GM23248 (cell line): Measurements from ENCODE around the gene ERBB3. TPM values are rescaled to one million over a fixed set of nuclear protein-coding genes. Genes with fewer than 3 reads are reported as not detected.

ENCODE experiments used
- DNase-seq: peaks from one replicate; pipeline ENCODE4 v3.0.0-alpha.2; 2015
- H2AFZ ChIP-seq: fragments of 200-600 bp; sonication (generic); 2 replicates; pipeline ENCODE4 v1.6.1; 2016; ENCODE audit warnings: antibody characterized with exemption
- H3F3A ChIP-seq: fragments of 200-600 bp; sonication (generic); 2 replicates; pipeline ENCODE4 v1.6.1; 2016; ENCODE audit warnings: mild to moderate bottlenecking, antibody characterized with exemption, mixed run types; ENCODE audit not compliant: insufficient read depth
- H3K27ac ChIP-seq: fragments of 200-600 bp; sonication (generic); 2 replicates; pipeline ENCODE4 v1.5.1; 2016; ENCODE audit warnings: mild to moderate bottlenecking
- H3K27me3 ChIP-seq: fragments of 200-600 bp; sonication (generic); replicated peaks from 2 replicates; pipeline ENCODE4 v1.6.1; 2016; ENCODE audit warnings: mild to moderate bottlenecking; ENCODE audit not compliant: insufficient read depth
- H3K36me3 ChIP-seq: fragments of 200-600 bp; sonication (generic); 2 replicates; pipeline ENCODE4 v1.6.1; 2016; ENCODE audit warnings: low read depth, mild to moderate bottlenecking
- H3K4me1 ChIP-seq: fragments of 200-600 bp; sonication (generic); 2 replicates; pipeline ENCODE4 v1.6.1; 2016; ENCODE audit warnings: mild to moderate bottlenecking; ENCODE audit not compliant: insufficient read depth
- H3K4me2 ChIP-seq: fragments of 200-600 bp; sonication (generic); one replicate; pipeline ENCODE4 v1.6.1; 2016; ENCODE audit warnings: mild to moderate bottlenecking; ENCODE audit not compliant: unreplicated experiment
- H3K4me3 ChIP-seq: fragments of 200-600 bp; sonication (generic); 2 replicates; pipeline ENCODE4 v1.5.1; 2016; ENCODE audit warnings: mild to moderate bottlenecking
- H3K79me2 ChIP-seq: fragments of 200-600 bp; sonication (generic); 2 replicates; pipeline ENCODE4 v1.6.1; 2016; ENCODE audit warnings: mild to moderate bottlenecking; ENCODE audit not compliant: insufficient read depth
- H3K9ac ChIP-seq: fragments of 200-600 bp; sonication (generic); 2 replicates; pipeline ENCODE4 v1.6.1; 2016; ENCODE audit warnings: mild to moderate bottlenecking
- H3K9me2 ChIP-seq: fragments of 200-600 bp; sonication (generic); 2 replicates; pipeline ENCODE4 v1.6.1; 2016; ENCODE audit warnings: mixed run types, mild to moderate bottlenecking, moderate library complexity; ENCODE audit not compliant: insufficient read depth
- H3K9me3 ChIP-seq: fragments of 200-600 bp; sonication (generic); one replicate; pipeline ENCODE4 v1.6.1; 2017; ENCODE audit warnings: low read depth
- H4K20me1 ChIP-seq: fragments of 200-600 bp; sonication (generic); 2 replicates; pipeline ENCODE4 v1.6.0; 2016; ENCODE audit not compliant: insufficient read depth
- EZH2 ChIP-seq: fragments of 200-600 bp; sonication (generic); IDR thresholded peaks from 2 replicates; pipeline ENCODE4 v1.6.1; 2018; ENCODE audit warnings: antibody characterized with exemption, mild to moderate bottlenecking; ENCODE audit not compliant: insufficient read depth, poor library complexity, severe bottlenecking
- EZH2phosphoT487 ChIP-seq: fragments of 200-600 bp; sonication (generic); IDR thresholded peaks from 2 replicates; pipeline ENCODE4 v1.6.1; 2018; ENCODE audit warnings: antibody characterized with exemption, moderate library complexity, mild to moderate bottlenecking, low read depth; ENCODE audit not compliant: insufficient read depth
- WGBS, 2 experiments: methylation state at CpG; one replicate each; pipeline ENCODE4 v1.1.6; 2015 to 2017; ENCODE audit warnings: low lambda C conversion rate in 2 of 2, low coverage in 1 of 2; ENCODE audit errors: missing lambda C conversion rate in 2 of 2; 5-methylcytosine and 5-hydroxymethylcytosine counted together
- in situ Hi-C: fragments of 300-500 bp; cut with MboI; formaldehyde crosslinking; loops from 2 replicates; pipeline ENCODE4 v1.15.0; 2020
- polyA plus RNA-seq: library from polyadenylated mRNA; unstranded; fragments of >200 nt; fragmentation: Nextera tagmentation; extraction: Ambion mirVana; gene quantifications from 2 replicates; pipeline ENCODE4 v1.2.1, GENCODE V29; 2016
- total RNA-seq: library from RNA; depleted of rRNA; stranded (reverse); fragments of >200 nt; shearing (Covaris generic); gene quantifications from 2 replicates; pipeline ENCODE4 v1.2.3, GENCODE V29; 2014

ERBB3 gene
- total and polyA plus RNA-seq, 2 experiments from 2014 or later = 1.9 to 3.5 TPM

GRCh38 chr12:56129942-56130495, 50.1 kb downstream of the ERBB3 start:
- Histone ChIP-seq H4K20me1 (no peaks in the 10 kb centered on the region), H3K79me2 (peaks cover 67% of the 10 kb centered on the region), H3K4me2 (peak overlapping the region; percentile 85), H3K36me3 (peaks cover 22% of the 10 kb centered on the region), H3K9me3 (no peaks in the 10 kb centered on the region), H3F3A (peaks cover 22% of the 10 kb centered on the region), H3K27me3 (no peaks in the 10 kb centered on the region), H2AFZ (no peak overlapping the region), H3K4me3 (peak overlapping the region; percentile 95), H3K9ac (peak overlapping the region; percentile 84), H3K9me2 (no peaks in the 10 kb centered on the region), H3K4me1 (peaks cover 20% of the 10 kb centered on the region), H3K27ac (no peak overlapping the region)
- DNase-seq = no peak
- in situ Hi-C loops = no loop called here
- 74 to 77% methylated on average over 22 of the region's 22 CpGs for WGBS, 2 experiments
- TF ChIP-seq EZH2phosphoT487 = no peak
- no peak for TF ChIP-seq EZH2

- no peaks in the 10 kb centered on the region for H3K9me3 ChIP-seq
- no peak overlapping the region for H3K9ac ChIP-seq
- 81 to 86% methylated on average over 4 of the region's 4 CpGs for WGBS, 2 experiments
- no peak for DNase-seq
- H4K20me1 ChIP-seq = no peaks in the 10 kb centered on the region
- H3K4me3 ChIP-seq = no peak overlapping the region
- H3K4me2 ChIP-seq = no peak overlapping the region
- H3K4me1 ChIP-seq = peaks cover 19% of the 10 kb centered on the region
- H3K9me2 ChIP-seq = no peaks in the 10 kb centered on the region
- H3K79me2 ChIP-seq = peaks cover 59% of the 10 kb centered on the region
- no peaks in the 10 kb centered on the region for H3K27me3 ChIP-seq
- no peak overlapping the region for H3K27ac ChIP-seq
- in situ Hi-C loops = no loop called here
- H2AFZ ChIP-seq = no peak overlapping the region
- H3F3A ChIP-seq = peaks cover 14% of the 10 kb centered on the region
- TF ChIP-seq EZH2phosphoT487 (no peak), EZH2 (no peak)
- peaks cover 22% of the 10 kb centered on the region for H3K36me3 ChIP-seq
These were observed 50.9 kb downstream of the ERBB3 start for GRCh38 chr12:56130876-56131275.

- Histone ChIP-seq H3K4me3 (no peak overlapping the region), H3K79me2 (peaks cover 30% of the 10 kb centered on the region), H2AFZ (no peak overlapping the region), H3K4me2 (no peak overlapping the region), H3F3A (no peaks in the 10 kb centered on the region), H3K27me3 (no peaks in the 10 kb centered on the region), H3K9me3 (no peaks in the 10 kb centered on the region), H3K9ac (no peak overlapping the region), H3K9me2 (no peaks in the 10 kb centered on the region), H3K36me3 (peaks cover 42% of the 10 kb centered on the region), H3K27ac (no peak overlapping the region), H4K20me1 (no peaks in the 10 kb centered on the region), H3K4me1 (no peaks in the 10 kb centered on the region)
- no peak for TF ChIP-seq EZH2
- 94 to 95% methylated on average over 6 of the region's 6 CpGs for WGBS, 2 experiments
- no peak for DNase-seq
- in situ Hi-C loops = no loop called here
These were observed 54.9 kb downstream of the ERBB3 start for GRCh38 chr12:56134897-56135296.

GRCh38 chr12:56137853-56138571, 58.0 kb downstream of the ERBB3 start:
- H3K4me3 ChIP-seq = no peak overlapping the region
- no peak overlapping the region for H3K4me2 ChIP-seq
- peaks cover 9% of the 10 kb centered on the region; the same call in 1 of the 2 replicates for H3F3A ChIP-seq
- TF ChIP-seq EZH2 (no peak), EZH2phosphoT487 (no peak)
- WGBS, 2 experiments = 95 to 96% methylated on average over 14 of the region's 14 CpGs
- H2AFZ ChIP-seq = no peak overlapping the region
- H3K9me3 ChIP-seq = no peaks in the 10 kb centered on the region
- in situ Hi-C loops = no loop called here
- no peak overlapping the region for H3K9ac ChIP-seq
- 0 out of 2 replicates have a peak, but pooled peaks cover 4% of the 10 kb centered on the region for H3K79me2 ChIP-seq
- H3K9me2 ChIP-seq = no peaks in the 10 kb centered on the region
- H4K20me1 ChIP-seq = no peaks in the 10 kb centered on the region
- peaks cover 42% of the 10 kb centered on the region for H3K36me3 ChIP-seq
- no peak overlapping the region for H3K27ac ChIP-seq
- H3K27me3 ChIP-seq = no peaks in the 10 kb centered on the region
- H3K4me1 ChIP-seq = no peaks in the 10 kb centered on the region
- DNase-seq = no peak
